Memory B cell (primary cell): ENCODE measurements around the gene RBL1.
"Not testable (repeated sequence)": the region's sequence is repeated elsewhere in the genome, so short reads cannot be mapped to it uniquely, and the experiment has no call there.

ENCODE experiments used
- ATAC-seq: fragments of 150-1000 bp; cut with Tn5 transposase; 2 replicates; pipeline ENCODE4 v1.10.0; 2021; ENCODE audit warnings: low read depth, mild to moderate bottlenecking, moderate library complexity
- DNase-seq, 2 donors: peaks; one replicate each; pipeline ENCODE4 v3.0.0; 2022; ENCODE audit warnings: low spot score in 2 of 2
- H3K27ac Mint-ChIP-seq: one replicate; pipeline ENCODE4 v1.8.0; 2022; ENCODE audit warnings: mild to moderate bottlenecking, moderate library complexity, mixed read lengths
- H3K27me3 Mint-ChIP-seq: one replicate; pipeline ENCODE4 v1.8.0; 2022; ENCODE audit warnings: mixed read lengths
- H3K36me3 Mint-ChIP-seq: one replicate; pipeline ENCODE4 v1.8.0; 2022; ENCODE audit warnings: mild to moderate bottlenecking, mixed read lengths
- H3K4me1 Mint-ChIP-seq: one replicate; pipeline ENCODE4 v1.8.0; 2022; ENCODE audit warnings: mixed read lengths
- H3K4me3 Mint-ChIP-seq: one replicate; pipeline ENCODE4 v1.8.0; 2022; ENCODE audit warnings: mild to moderate bottlenecking, moderate library complexity, mixed read lengths
- H3K9me3 Mint-ChIP-seq: one replicate; pipeline ENCODE4 v1.8.0; 2022; ENCODE audit warnings: mixed read lengths

Gene RBL1

DNA sequence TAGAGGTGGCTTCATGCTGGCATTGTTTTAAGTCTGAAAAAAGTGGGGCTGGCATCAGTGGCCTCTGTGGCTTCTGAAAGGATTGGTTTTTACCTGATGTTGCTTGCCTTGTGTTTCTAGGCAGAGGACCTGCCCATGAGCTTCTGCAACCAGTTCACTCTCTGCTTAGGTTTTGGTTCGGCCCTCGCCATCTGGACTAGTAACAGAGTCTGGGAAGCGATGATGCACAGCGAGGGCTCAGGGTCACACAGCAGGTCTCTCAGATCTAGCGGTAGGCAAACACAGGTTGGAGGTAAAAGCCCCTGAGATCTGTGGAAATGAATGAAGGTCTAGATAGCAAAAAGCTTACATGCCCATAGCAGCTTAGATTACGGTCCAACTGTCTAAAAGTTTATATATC is 6.8 kb upstream of the RBL1 start:
- no peaks in the 10 kb centered on the region for H3K4me1 Mint-ChIP-seq
- H3K27ac Mint-ChIP-seq: no peak overlapping the region
- H3K36me3 Mint-ChIP-seq: no peaks in the 10 kb centered on the region
- no peaks in the 10 kb centered on the region for H3K27me3 Mint-ChIP-seq
- ATAC-seq (no peak), DNase-seq (no peak)
- H3K9me3 Mint-ChIP-seq: no peaks in the 10 kb centered on the region
- no peak overlapping the region for H3K4me3 Mint-ChIP-seq

DNA sequence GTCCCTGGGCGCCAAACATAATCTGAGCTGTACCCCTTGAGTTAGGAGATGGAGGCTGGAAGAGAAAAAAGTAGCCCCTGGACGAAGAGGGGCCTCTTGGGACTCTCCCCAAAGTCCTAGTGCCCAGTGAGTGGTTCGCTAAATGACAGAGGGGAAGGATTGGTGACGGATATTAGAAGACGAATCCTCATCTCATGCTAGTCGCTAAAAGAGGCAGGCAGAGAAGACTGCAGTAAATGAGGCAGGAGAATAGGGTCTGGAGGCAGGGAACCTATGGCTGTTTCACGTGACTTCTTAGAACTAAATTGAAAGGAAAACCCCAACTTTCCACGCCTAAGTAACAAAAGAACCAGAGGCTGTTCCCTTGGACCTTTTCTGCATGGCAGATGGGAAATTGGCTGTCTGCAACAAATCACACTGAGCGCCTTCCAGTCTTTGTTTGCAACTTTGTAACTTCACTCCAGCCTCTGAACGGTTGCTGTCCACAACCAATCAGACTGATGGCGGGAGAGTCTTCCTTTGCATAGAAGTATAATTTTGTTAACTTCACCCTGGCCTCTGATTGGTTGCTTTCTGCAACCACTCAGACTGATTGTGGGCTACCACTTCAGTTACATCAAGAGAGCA is 731 bp upstream of the RBL1 start:
- Mint-ChIP-seq H3K36me3 (peaks cover 2% of the 10 kb centered on the region), H3K9me3 (no peaks in the 10 kb centered on the region), H3K4me1 (peaks cover 18% of the 10 kb centered on the region), H3K27ac (peak overlapping the region; percentile 92), H3K4me3 (peak overlapping the region; percentile 96), H3K27me3 (no peaks in the 10 kb centered on the region)
- DNase-seq (no peak), ATAC-seq (no peak)

DNA sequence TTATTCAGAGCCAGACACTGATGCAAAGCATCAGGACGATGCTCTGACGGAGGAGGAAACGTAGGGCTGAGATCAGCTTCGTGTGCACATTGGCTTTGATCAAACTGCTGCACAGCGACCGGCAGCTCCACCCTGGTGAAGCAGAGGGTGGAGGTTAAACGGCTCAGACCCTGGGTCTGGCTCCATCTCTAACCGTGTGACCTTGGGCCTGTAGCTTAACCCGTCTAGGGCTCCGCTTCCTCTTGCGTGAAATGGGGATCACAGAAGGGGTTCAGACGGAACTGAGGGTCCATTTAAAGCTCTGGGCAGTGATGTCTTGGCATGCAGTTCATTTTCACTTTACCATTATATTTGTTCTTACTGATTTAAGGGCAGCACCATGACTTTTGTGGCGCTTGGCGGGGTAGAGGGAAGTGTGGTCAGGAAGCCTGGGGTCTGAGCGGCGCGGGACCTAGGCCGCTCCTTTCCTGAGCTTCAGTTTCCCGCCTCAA is 644 bp downstream of the RBL1 start:
- peak; percentile 23 for ATAC-seq
- H3K4me3 Mint-ChIP-seq: peak overlapping the region; percentile 96
- DNase-seq: peak in 1 of 2 donors; percentile 3
- H3K36me3 Mint-ChIP-seq: peaks cover 6% of the 10 kb centered on the region
- peaks cover 18% of the 10 kb centered on the region for H3K4me1 Mint-ChIP-seq
- no peaks in the 10 kb centered on the region for H3K27me3 Mint-ChIP-seq
- H3K9me3 Mint-ChIP-seq: no peaks in the 10 kb centered on the region
- peak overlapping the region; percentile 92 for H3K27ac Mint-ChIP-seq

DNA sequence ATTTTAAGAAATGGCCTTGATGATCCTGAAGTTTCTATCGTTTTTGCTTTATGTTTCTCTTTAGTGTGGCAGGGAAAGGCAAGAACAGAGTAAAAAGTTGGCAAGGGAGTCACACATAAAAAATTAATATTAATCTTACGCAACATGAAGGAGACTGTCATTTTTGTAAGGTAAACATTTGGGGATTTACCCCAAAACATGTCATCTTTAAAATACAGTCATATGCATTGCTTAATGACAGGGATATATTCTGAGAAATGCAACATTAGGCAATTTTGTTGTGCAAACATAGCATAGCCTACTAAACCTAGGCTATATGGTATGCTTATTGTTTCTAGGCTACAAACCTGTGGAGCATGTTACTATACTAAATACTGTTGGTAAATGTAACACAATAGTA is 5.4 kb downstream of the RBL1 start:
- no peak for ATAC-seq
- DNase-seq: no peak
- H3K9me3 Mint-ChIP-seq: no peaks in the 10 kb centered on the region
- peaks cover 14% of the 10 kb centered on the region for H3K4me1 Mint-ChIP-seq
- H3K27ac Mint-ChIP-seq: no peak overlapping the region
- no peak overlapping the region for H3K4me3 Mint-ChIP-seq
- peaks cover 12% of the 10 kb centered on the region for H3K36me3 Mint-ChIP-seq
- H3K27me3 Mint-ChIP-seq: no peaks in the 10 kb centered on the region

DNA sequence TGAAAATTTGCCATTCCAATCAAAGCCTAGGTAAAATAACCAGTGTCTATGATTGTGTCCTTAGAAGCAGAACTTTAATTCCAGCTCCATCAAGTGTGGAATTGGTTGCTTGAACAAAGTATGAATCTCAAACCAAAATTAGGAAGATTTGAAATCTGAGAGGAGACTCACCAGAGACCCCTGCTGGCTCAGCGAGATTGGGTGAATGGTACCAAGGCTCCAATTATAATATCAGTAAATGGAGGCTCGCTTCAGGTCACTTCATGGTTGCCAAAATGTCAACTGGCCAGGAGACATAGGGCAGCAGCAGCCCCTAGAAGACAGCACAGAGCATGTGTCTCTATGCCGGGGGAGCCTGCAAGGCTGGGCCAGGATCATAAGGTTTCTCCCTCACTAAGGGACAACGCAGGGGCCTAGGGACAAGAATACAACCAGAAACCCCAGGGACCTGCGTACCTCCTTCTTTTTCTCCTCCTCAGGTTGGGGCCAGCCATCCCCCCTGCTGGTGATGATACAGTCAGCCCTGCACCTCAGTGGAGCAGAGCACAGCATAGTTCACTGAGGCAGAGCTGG is 14.0 kb downstream of the RBL1 start:
- no peak overlapping the region for H3K27ac Mint-ChIP-seq
- peaks cover 3% of the 10 kb centered on the region for H3K4me1 Mint-ChIP-seq
- ATAC-seq: peak; percentile 35
- H3K9me3 Mint-ChIP-seq: no peaks in the 10 kb centered on the region
- H3K27me3 Mint-ChIP-seq: no peaks in the 10 kb centered on the region
- peak in 1 of 2 donors; percentile 8 for DNase-seq
- H3K4me3 Mint-ChIP-seq: no peak overlapping the region
- peaks cover 8% of the 10 kb centered on the region for H3K36me3 Mint-ChIP-seq

DNA sequence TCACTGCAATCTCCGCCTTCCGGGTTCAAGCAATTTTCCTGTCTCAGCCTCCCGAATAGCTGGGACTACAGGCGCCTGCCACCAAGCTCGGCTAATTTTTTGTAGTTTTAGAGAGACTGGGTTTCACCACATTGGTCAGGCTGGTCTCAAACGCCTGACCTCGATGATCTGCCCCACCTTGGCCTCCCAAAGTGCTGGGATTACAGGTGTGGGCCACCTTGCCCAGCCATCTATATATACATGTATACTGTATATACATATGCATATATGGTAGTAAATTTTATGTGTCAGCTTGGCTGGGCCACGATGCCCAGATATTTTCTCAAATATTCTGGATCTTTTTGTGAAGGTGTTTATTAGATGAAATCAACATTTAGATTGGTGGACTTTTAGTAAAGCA is 18.8 kb downstream of the RBL1 start:
- Mint-ChIP-seq H3K27ac (no peak overlapping the region), H3K9me3 (no peaks in the 10 kb centered on the region), H3K4me1 (peaks cover 7% of the 10 kb centered on the region), H3K27me3 (no peaks in the 10 kb centered on the region), H3K36me3 (peaks cover 7% of the 10 kb centered on the region), H3K4me3 (no peak overlapping the region)
- DNase-seq (no peak), ATAC-seq (no peak)

DNA sequence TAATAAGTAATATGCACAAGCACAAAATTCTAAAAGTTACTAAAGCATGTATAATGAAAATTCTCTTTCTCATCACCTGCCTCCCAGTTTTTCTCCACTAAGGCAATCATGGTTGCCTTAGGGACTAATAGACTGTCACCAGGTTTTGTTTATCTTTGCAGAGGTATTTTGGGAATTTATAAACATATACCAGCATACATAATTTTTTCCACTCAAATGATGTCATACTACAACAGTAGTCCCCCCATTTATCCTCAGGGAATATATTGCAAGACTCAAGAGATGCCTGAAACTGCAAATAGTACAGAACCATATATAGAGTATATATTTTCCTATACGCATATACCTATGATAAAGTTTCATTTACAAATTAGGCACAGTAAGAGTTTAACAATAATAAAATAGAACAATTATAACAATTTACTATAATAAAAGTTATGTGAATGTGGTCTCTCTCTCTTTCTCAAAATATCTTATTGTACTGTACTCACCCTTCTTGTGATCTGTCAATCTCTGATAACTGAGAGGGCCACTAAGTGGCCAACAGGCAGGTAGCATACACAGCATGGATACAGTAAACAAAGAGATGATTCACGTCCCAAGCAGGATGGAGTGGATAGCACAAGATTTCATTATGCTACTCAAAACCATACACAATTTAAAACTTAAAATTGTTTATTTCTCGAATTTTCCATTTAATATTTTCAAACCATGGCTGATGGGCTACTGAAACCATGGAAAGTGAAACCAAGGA is 19.7 kb downstream of the RBL1 start:
- ATAC-seq: no peak
- no peak for DNase-seq
- Mint-ChIP-seq H3K4me1 (peaks cover 12% of the 10 kb centered on the region), H3K4me3 (no peak overlapping the region), H3K9me3 (no peaks in the 10 kb centered on the region), H3K27me3 (no peaks in the 10 kb centered on the region), H3K36me3 (peaks cover 7% of the 10 kb centered on the region), H3K27ac (no peak overlapping the region)

DNA sequence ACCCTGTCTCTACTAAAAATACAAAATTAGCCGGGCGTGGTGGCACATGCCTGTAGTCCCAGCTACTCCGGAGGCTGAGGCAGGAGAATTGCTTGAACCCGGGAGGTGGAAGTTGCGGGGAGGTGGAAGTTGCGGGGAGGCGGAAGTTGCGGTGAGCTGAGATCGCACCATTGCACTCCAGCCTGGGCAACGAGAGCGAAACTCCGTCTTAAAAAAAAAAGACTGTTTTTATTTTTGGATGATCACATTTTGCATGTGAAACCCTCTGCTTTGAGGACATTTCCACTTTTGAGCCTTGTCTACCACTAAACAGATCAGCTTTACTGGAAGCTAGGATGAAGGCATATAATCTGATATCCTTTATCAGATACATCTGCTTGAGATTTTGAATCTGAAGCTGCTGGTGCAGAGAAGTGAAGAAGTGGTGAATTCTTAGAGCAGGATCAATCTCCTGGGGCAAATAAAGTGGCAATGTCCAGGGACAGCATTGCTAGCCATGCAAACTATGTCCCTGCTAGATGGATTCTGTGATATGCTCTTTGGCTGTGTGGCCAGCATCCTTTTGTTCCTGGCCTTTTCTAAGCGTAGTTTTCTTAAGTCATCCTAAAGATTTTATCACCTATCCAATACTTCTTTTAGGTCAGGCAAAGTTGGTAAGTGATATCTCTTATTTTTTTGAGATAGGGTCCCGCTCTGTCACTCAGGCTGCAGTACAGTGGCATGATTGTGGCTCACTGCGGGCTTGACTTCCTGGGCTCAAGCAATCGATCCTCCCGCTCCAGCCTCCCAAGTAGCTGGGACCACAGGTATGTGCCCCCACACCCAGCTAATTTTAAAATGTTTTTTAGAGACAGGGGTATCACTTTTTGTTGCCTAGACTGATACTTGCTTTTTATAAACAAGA is 23.3 kb downstream of the RBL1 start:
- H3K27ac Mint-ChIP-seq: peak overlapping the region; percentile 84
- H3K27me3 Mint-ChIP-seq: no peaks in the 10 kb centered on the region
- peaks cover 9% of the 10 kb centered on the region for H3K4me1 Mint-ChIP-seq
- H3K36me3 Mint-ChIP-seq: peaks cover 4% of the 10 kb centered on the region
- no peaks in the 10 kb centered on the region for H3K9me3 Mint-ChIP-seq
- ATAC-seq (peak; percentile 54), DNase-seq (no peak)
- peak overlapping the region; percentile 64 for H3K4me3 Mint-ChIP-seq

DNA sequence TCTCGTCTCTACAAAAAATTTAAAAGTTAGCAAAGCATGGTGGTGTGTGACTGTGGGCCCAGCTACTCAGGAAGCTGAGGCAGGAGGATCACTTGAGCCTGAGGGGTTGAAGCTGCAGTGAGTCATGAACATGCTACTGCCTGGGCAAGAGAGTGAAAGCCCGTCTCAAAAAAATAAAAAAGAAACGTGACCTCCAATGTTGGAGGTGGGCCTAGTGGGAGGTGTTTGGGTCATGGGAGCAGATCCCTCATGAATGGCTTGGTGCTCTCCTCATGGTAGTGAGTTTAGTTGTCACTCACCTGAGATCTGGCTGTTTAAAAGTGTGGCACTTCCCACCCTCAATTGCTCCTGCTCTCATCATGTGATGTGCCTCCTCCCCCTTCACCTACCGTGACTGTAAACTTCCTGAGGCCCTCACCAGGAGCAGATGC is 24.3 kb downstream of the RBL1 start:
- ATAC-seq (peak; percentile 70), DNase-seq (no peak)
- no peaks in the 10 kb centered on the region for H3K9me3 Mint-ChIP-seq
- H3K27ac Mint-ChIP-seq: peak overlapping the region; percentile 84
- peak overlapping the region; percentile 29 for H3K4me3 Mint-ChIP-seq
- H3K27me3 Mint-ChIP-seq: no peaks in the 10 kb centered on the region
- peaks cover 9% of the 10 kb centered on the region for H3K4me1 Mint-ChIP-seq
- peaks cover 6% of the 10 kb centered on the region for H3K36me3 Mint-ChIP-seq

DNA sequence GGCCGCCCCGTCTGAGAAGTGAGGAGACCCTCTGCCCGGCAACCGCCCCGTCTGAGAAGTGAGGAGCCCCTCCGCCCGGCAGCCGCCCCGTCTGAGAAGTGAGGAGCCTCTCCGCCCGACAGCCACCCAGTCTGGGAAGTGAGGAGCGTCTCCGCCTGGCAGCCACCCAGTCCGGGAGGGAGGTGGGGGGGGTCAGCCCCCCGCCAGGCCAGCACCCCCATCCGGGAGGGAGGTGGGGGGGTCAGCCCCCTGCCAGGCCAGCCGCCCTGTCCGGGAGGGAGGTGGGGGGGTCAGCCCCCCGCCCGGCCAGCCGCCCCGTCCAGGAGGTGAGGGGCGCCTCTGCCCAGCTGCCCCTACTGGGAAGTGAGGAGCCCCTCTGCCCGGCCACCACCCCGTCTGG is 26.2 kb downstream of the RBL1 start:
- not testable (repeated sequence) for H3K4me1 Mint-ChIP-seq, DNase-seq, ATAC-seq, H3K4me3 Mint-ChIP-seq, H3K27ac Mint-ChIP-seq, H3K27me3 Mint-ChIP-seq, H3K9me3 Mint-ChIP-seq
- peaks cover 11% of the 10 kb centered on the region for H3K36me3 Mint-ChIP-seq

DNA sequence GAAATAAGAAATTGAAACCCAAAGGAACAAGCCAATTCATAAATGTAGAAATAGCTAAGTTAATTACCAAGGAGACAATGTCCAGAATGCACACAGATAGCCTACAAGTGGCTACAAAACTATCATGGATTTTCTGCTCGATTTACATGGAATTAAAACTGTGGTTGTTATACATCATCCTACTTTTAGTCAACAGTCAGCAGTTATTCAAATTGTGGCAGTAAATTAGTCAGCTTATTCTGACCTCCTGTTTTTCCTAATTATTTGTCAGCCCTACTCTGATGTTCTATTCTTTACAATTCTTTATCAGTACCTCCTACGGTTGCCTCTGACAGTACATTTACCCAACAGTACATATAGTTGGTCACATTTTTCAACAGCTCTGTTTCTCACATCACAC is 29.6 kb downstream of the RBL1 start:
- H3K27ac Mint-ChIP-seq: no peak overlapping the region
- no peak overlapping the region for H3K4me3 Mint-ChIP-seq
- DNase-seq (no peak), ATAC-seq (no peak)
- H3K4me1 Mint-ChIP-seq: peaks cover under 1% of the 10 kb centered on the region
- peaks cover 16% of the 10 kb centered on the region for H3K36me3 Mint-ChIP-seq
- H3K9me3 Mint-ChIP-seq: no peaks in the 10 kb centered on the region
- no peaks in the 10 kb centered on the region for H3K27me3 Mint-ChIP-seq

DNA sequence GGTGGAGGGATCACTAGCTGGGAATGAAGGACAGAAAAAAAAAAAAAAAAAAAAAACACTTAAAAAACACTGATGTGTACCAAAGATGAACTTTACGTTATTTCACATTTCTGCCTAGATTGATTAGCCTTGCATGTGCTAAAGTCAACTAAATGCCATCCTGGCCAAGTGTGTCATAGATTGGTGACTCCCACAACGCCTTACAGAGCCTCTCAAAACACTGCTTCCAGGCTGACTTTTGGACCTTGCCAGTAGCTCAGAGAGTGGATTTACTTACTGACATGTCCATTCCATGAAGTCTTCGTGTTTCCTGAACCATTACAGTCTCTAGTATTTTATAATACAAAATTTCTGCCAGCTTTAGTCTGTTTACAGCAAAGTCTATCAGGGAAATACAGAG is 40.5 kb downstream of the RBL1 start:
- Mint-ChIP-seq H3K9me3 (no peaks in the 10 kb centered on the region), H3K36me3 (peaks cover 48% of the 10 kb centered on the region), H3K4me3 (no peak overlapping the region), H3K27ac (no peak overlapping the region), H3K27me3 (no peaks in the 10 kb centered on the region), H3K4me1 (no peaks in the 10 kb centered on the region)
- ATAC-seq: no peak
- DNase-seq: no peak

DNA sequence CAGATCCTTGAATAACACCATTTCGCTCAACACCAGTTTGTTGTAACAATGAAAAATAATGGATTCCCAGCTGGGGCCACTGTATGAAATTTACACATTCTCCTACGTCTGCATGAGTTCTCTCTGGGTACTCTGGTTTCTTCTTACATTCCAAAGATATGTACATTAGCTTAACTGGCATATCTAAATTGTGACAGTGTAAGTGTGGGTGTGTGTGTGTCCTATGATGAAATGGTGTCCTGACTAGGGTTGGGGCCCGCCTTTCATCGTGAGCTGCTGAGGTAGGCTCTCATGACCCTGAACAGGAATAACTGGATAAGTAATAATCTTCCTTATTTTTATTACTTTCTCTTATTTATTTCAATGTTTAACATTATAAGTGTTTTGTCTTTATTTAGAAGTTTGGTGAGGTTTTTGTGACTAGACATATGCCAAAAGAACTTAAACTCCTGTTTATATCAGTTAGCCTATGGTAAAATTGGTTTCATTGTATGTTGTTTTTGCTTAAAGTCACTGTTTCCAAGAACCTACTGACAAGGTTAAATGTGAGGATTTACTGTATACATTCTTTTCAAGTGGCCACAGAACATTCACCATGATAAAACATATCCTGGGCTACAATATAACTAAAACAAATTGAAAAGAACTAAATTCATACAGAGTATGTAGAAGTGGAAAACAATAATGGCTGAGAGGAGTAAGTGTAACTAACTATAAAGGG is 42.4 kb downstream of the RBL1 start:
- no peak overlapping the region for H3K27ac Mint-ChIP-seq
- no peaks in the 10 kb centered on the region for H3K27me3 Mint-ChIP-seq
- DNase-seq (no peak), ATAC-seq (no peak)
- no peaks in the 10 kb centered on the region for H3K9me3 Mint-ChIP-seq
- peaks cover 41% of the 10 kb centered on the region for H3K36me3 Mint-ChIP-seq
- H3K4me1 Mint-ChIP-seq: no peaks in the 10 kb centered on the region
- no peak overlapping the region for H3K4me3 Mint-ChIP-seq
